ENCODE data around the gene PRSS3.
"Not testable (repeated sequence)": the region's sequence is repeated elsewhere in the genome, so short reads cannot be mapped to it uniquely, and the experiment has no call there.

DNA sequence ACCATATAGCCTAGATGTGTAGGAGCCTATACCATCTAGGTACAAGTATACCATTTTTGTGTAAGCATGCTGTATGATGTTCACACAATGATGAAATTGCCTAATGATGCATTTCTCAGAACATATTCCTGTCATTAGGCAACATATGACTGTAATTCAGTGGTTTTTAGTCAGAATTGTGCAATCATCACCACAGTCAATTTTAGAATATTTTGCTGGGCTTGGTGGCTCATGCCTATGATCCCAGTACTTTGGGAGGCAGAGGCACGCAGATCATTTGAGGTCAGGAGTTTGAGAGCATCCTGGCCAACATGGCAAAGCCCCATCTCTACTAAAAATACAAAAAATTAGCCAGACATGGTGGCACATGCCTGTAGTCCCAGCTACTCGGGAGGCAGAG is 40.9 kb downstream of the PRSS3 start:
- not testable (repeated sequence) for TF ChIP-seq POLR2A, POLR2AphosphoS5, TAF1, POU2F2 (IDR thresholded peaks at IDR 0.05; ENCODE audit: low read depth, low read length)

Data from GM12891 (cell line).